Measurements from ENCODE around the gene ZNF169. TPM values are rescaled to one million over a fixed set of nuclear protein-coding genes. Genes with fewer than 3 reads are reported as not detected.

The ZNF169 gene
- total RNA-seq, 2 donors from 2014 or later, result 7.7 to 7.8 TPM

DNA sequence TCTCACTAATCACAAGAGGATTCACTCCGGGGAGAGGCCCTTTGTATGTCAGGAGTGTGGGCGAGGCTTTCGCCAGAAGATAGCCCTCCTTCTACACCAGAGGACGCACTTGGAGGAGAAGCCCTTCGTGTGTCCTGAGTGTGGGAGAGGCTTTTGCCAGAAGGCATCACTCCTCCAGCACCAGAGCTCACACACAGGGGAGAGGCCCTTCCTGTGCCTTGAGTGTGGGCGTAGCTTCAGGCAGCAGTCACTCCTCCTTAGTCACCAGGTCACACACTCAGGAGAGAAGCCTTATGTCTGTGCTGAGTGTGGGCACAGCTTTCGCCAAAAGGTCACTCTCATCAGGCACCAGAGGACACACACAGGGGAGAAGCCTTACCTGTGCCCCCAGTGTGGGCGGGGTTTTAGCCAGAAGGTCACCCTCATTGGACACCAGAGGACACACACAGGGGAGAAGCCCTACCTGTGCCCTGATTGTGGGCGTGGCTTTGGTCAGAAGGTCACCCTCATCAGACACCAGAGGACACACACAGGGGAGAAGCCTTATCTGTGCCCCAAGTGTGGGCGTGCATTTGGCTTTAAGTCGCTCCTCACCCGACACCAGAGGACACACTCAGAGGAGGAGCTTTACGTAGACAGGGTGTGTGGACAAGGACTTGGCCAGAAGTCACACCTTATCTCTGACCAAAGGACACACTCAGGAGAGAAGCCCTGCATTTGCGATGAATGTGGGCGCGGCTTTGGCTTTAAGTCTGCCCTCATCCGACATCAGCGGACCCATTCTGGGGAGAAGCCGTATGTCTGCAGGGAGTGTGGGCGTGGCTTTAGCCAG, 41.6 kb downstream of the ZNF169 start:
- no peaks in the 10 kb centered on the region for H3K4me1 ChIP-seq (ENCODE audit: control insufficient read depth, insufficient read depth, low read length)
- Mint-ChIP-seq H3K9me3 (no peaks in the 10 kb centered on the region), H3K36me3 (ENCODE audit: low read depth) (peaks cover 24% of the 10 kb centered on the region), H3K27ac (no peak overlapping the region), H3K4me1 (peaks cover 10% of the 10 kb centered on the region), H3K4me3 (no peak overlapping the region), H3K27me3 (ENCODE audit: insufficient read depth) (no peaks in the 10 kb centered on the region)
- no peak overlapping the region for H3K9ac ChIP-seq (ENCODE audit: extremely low read depth, low read length, poor library complexity, severe bottlenecking)
- peaks cover 9% of the 10 kb centered on the region for H3K36me3 ChIP-seq (ENCODE audit: control insufficient read depth, insufficient read depth, low read length)
- H3K27ac ChIP-seq (ENCODE audit: low read depth, low read length), result no peak overlapping the region
- WGBS, 2 experiments (ENCODE audit: insufficient coverage in 1 of 2, insufficient read length in 1 of 2), result 88 to 95% methylated on average over 12 to 20 of the region's 20 CpGs
- TF ChIP-seq, protein P1, sequence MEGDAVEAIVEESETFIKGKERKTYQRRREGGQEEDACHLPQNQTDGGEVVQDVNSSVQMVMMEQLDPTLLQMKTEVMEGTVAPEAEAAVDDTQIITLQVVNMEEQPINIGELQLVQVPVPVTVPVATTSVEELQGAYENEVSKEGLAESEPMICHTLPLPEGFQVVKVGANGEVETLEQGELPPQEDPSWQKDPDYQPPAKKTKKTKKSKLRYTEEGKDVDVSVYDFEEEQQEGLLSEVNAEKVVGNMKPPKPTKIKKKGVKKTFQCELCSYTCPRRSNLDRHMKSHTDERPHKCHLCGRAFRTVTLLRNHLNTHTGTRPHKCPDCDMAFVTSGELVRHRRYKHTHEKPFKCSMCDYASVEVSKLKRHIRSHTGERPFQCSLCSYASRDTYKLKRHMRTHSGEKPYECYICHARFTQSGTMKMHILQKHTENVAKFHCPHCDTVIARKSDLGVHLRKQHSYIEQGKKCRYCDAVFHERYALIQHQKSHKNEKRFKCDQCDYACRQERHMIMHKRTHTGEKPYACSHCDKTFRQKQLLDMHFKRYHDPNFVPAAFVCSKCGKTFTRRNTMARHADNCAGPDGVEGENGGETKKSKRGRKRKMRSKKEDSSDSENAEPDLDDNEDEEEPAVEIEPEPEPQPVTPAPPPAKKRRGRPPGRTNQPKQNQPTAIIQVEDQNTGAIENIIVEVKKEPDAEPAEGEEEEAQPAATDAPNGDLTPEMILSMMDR (conservative IDR thresholded peaks at IDR 0.05), result no peak
- no peak for DNase-seq
- H3K4me3 ChIP-seq (ENCODE audit: low read length), result no peak overlapping the region
- no peaks in the 10 kb centered on the region for H3K27me3 ChIP-seq (ENCODE audit: control insufficient read depth, insufficient read depth, low read length, poor library complexity, severe bottlenecking)
- H3K9me3 ChIP-seq (ENCODE audit: control insufficient read depth, low read length), result peaks cover 5% of the 10 kb centered on the region

DNA sequence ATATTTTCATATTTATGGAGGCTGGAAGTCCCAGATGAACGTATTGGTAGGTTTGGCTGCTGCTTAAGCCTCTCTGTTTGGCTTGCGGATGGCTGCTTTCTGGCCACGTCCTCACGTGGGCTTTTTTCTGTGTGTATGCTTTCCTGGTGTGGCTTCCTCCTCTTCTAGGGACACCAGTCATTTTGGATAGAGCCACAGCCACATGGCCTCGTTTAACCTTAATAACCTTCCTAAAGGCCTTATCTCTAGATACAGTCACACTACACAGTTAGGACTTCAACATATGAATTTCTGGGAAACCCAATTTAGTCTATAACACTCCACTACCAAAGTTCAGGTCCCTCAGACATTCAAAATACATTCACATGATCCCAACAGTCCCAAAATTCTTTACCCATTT, 42.5 kb downstream of the ZNF169 start:
- H3K36me3 Mint-ChIP-seq (ENCODE audit: low read depth), result peaks cover 18% of the 10 kb centered on the region
- 95 to 100% methylated on average over 5 of the region's 5 CpGs for WGBS, 2 experiments (ENCODE audit: insufficient coverage in 1 of 2, insufficient read length in 1 of 2)

DNA sequence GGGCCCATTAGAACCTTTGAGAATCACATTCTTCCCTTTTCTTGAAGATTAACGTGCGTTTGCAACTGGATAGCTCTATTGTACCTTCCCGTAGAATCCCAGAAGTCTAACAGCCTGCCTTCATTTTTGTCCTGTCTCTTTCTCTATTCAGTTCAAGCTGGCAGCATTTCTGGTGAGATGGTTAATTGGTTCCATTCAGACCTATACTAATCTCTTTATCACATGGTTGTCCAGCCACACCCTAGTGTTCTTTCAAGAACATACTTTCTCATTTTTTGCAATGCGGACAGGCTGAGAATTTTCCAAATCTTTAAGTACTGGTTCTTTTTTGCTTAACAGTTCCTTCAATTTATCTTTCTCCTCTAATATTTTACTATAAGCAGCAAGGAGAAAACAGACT, 43.3 kb downstream of the ZNF169 start:
- Mint-ChIP-seq H3K27me3 (ENCODE audit: insufficient read depth) (no peaks in the 10 kb centered on the region), H3K4me3 (no peak overlapping the region), H3K4me1 (peaks cover 10% of the 10 kb centered on the region), H3K27ac (no peak overlapping the region), H3K9me3 (no peaks in the 10 kb centered on the region), H3K36me3 (ENCODE audit: low read depth) (peaks cover 12% of the 10 kb centered on the region)
- Histone ChIP-seq H3K9ac (ENCODE audit: extremely low read depth, low read length, poor library complexity, severe bottlenecking) (no peak overlapping the region), H3K36me3 (ENCODE audit: control insufficient read depth, insufficient read depth, low read length) (peaks cover under 1% of the 10 kb centered on the region), H3K4me3 (ENCODE audit: low read length) (no peak overlapping the region), H3K4me1 (ENCODE audit: control insufficient read depth, insufficient read depth, low read length) (no peaks in the 10 kb centered on the region), H3K27ac (ENCODE audit: low read depth, low read length) (no peak overlapping the region), H3K9me3 (ENCODE audit: control insufficient read depth, low read length) (no peaks in the 10 kb centered on the region), H3K27me3 (ENCODE audit: control insufficient read depth, insufficient read depth, low read length, poor library complexity, severe bottlenecking) (no peaks in the 10 kb centered on the region)
- TF ChIP-seq, protein P1 (conservative IDR thresholded peaks at IDR 0.05), result no peak
- WGBS, 2 experiments (ENCODE audit: insufficient coverage in 1 of 2, insufficient read length in 1 of 2), result 94 to 97% methylated on average over 4 of the region's 4 CpGs
- DNase-seq, result no peak

More for the DNA sequence above, 42.5 kb downstream of the ZNF169 start:
- Mint-ChIP-seq H3K27me3 (ENCODE audit: insufficient read depth) (no peaks in the 10 kb centered on the region), H3K9me3 (no peaks in the 10 kb centered on the region), H3K4me1 (peaks cover 10% of the 10 kb centered on the region), H3K4me3 (no peak overlapping the region), H3K27ac (no peak overlapping the region)
- no peak for DNase-seq
- no peak overlapping the region for H3K4me3 ChIP-seq (ENCODE audit: low read length)
- H3K9me3 ChIP-seq (ENCODE audit: control insufficient read depth, low read length), result peaks cover 2% of the 10 kb centered on the region
- H3K27ac ChIP-seq (ENCODE audit: low read depth, low read length), result no peak overlapping the region
- no peak overlapping the region for H3K9ac ChIP-seq (ENCODE audit: extremely low read depth, low read length, poor library complexity, severe bottlenecking)
- H3K36me3 ChIP-seq (ENCODE audit: control insufficient read depth, insufficient read depth, low read length), result peaks cover 6% of the 10 kb centered on the region
- TF ChIP-seq, protein P1 (conservative IDR thresholded peaks at IDR 0.05), result no peak
- no peaks in the 10 kb centered on the region for H3K4me1 ChIP-seq (ENCODE audit: control insufficient read depth, insufficient read depth, low read length)
- H3K27me3 ChIP-seq (ENCODE audit: control insufficient read depth, insufficient read depth, low read length, poor library complexity, severe bottlenecking), result no peaks in the 10 kb centered on the region
